GM19324 (cell line): ENCODE measurements around the gene SCN2A.
"Not testable (repeated sequence)": the region's sequence is repeated elsewhere in the genome, so short reads cannot be mapped to it uniquely, and the experiment has no call there.

Source experiments
- ATAC-seq: cut with Tn5 transposase; IDR thresholded peaks from one replicate; pipeline ENCODE4 v1.9.1; 2021; ENCODE audit warnings: mild to moderate bottlenecking, moderate library complexity; ENCODE audit not compliant: unreplicated experiment, low FRiP score

Gene SCN2A

DNA sequence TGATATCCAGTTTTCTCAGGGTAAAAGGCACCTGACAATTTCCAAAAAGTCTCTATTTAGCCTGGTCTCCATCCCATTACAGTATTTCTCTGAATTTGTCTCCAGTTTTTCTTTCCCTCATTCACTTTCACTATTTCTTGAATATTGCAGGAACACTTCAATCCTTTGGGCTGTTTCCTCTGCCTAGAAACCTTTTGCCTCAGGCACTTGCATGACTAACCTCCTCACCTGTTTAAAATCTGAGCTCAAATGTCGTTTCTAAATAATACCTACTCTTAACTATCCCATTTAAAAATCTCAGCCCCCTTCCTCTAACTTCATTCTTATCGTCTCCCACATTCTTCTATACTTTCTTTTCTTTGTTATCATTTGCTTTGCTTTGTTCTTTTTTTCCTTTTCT, 9.0 kb downstream of the SCN2A start:
- ATAC-seq: no peak

DNA sequence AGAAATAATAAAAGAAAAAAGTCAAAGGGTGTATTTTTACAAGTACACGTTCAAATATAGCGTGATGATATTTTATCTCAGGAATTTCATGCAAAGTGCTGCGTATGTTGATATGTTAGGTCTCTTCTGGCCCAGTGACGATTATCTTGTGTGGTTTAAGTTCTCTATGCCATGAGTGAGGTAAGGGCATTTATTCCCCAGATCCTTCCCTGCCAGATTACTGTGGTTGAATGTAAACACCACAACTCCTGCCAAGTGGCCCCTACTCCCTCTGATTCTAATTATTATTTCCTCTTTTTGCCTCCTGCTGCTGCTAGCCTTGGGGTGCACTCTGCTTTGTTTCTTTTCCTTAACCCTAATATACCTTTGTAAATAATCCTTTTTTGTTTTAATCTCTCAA, 12.2 kb downstream of the SCN2A start:
- ATAC-seq: no peak

DNA sequence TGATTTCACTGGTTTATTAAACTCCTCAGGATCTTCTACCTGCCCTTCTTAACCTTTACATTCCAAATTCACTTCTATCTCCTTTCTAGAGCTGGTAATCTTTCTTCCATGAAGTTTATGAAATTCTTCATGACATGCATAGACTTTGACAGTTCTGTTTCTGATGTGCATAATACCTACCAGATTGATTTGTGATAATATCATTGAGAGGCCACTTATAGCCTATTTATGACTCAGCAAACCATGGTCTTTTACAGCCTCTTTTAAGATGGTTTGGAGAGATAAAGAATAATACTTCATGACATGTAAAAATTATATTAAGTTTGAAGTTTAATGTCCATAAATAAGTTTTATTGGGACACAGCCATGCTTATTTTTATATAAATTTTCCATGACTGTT, 14.0 kb downstream of the SCN2A start:
- ATAC-seq: no peak

DNA sequence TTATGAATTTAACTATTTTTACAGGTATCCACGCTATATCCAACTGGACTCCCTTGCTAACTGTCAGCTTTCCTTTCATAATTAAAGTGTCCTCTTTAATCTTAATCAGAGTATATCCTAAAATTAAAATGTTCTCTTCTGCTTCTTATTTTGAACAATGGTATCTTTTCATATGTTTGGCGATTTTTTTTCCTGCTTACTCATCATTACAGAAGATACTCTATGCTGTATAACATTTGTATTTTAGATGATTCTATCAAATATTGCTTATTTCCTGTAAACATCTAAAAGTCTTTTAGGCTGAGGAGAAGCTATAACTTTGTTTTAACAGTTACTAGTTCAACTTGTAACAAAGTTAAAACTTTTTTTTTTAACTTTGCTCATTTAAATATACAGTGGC, 17.4 kb downstream of the SCN2A start:
- ATAC-seq: no peak

DNA sequence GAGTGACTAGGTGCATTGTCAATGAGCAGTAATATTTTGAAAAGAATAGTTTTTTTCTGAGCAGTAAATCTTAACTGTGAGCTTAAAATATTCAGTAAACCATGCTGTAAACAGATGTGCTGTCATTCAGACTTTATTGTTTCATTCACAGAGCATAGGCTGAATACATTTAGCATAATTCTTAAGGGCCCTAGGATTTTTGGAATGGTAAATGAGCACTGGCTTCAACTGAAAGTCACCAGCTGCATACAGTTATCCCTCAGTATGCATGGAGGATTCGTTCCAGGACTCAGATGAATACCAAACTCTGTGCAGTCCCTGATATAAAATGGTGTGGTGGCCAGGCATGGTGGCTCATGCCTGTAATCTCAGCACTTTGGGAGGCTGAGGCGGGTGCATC, 21.1 kb downstream of the SCN2A start:
- not testable (repeated sequence) for ATAC-seq

DNA sequence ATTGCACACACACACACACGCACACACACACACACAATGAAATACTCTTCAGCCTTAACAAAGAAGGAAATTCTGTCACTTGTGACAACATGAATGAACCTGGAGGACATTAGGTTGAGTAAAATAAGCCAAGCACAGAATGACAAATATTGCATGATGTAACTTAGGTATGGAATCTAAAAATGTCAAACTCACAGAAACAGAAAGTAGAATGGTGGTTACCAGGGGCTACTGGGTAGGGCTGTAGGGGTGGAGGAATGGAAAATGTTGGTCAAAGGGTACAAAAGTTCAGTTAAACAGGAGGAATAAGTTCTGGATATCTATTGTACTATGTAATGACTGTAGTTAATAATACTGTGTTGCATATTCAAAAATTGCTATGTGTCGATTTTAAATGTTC, 29.5 kb downstream of the SCN2A start:
- no peak for ATAC-seq

DNA sequence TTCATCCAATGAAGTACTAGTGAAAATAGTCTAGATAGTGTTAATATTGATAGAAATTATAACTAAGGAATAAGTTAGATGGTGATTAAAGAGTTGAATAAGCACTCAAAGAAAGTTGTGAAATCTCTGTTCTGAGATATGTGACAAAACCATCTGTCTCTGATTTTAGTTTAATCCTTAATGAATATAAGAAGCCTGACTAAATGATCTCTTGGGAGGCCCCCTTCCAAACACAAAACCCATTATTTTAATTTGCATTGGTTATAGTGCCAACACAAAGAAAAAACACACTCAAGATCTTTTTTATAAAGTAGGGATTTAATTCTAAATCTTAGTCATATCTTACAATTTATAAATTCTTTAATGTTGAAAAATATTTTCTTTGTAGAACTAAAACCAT, 34.0 kb downstream of the SCN2A start:
- no peak for ATAC-seq

DNA sequence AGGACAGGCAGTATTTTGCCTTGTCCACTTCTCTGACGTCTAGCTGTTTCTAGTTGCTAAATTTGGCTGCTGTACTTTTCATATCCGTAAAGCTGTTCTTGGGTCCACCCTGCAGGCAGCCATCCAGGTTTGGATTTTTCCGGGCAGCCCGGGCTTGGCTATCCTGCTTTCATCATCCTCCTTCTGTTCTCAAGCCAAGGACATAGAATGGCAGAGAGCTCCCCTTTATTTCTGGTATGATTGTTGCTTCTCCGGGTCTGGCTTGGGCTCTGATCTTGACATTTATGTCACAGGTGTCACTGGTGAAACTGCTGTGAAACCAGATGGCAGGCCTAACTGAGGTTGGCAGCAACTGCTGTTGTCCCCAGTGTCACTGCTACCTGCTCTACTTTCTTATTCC, 35.5 kb downstream of the SCN2A start:
- ATAC-seq: peak; percentile 55

DNA sequence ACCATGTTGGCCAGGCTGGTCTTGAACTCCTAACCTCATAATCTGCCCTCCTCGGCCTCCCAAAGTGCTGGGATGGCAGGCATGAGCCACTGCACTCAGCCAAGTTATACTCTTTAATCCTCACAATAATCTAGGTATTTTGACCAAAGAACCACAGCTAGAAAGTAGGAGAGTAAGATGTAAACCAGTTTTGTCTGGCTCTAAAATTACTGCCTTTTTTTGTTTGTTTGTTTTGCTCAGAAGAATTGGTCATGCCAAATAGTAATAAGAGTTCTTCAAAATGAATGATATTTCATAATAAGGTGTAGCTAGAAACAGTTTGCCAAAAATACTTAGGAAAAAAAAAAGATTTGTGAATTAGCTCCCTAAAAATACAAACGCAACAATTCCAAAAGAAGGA, 36.7 kb downstream of the SCN2A start:
- no peak for ATAC-seq

DNA sequence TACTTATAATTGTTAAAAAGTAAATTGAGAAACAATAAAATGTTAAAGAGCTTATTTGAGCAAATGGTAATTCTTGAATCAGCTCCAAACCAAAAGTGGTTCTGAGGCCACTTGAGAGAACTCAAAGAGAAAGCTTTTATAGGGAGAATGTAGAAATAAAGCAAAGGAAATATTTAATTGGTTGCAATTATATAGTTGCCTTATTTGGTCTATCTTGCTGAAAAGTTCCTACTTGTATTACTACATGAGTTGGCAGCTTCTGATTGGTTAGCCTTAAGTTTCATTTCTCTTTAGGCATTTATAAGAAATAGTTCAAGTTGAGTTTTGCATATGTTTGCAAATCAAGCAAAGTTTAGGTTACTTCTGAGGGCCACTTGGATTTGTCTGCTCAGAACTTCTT, 38.1 kb downstream of the SCN2A start:
- ATAC-seq: no peak

DNA sequence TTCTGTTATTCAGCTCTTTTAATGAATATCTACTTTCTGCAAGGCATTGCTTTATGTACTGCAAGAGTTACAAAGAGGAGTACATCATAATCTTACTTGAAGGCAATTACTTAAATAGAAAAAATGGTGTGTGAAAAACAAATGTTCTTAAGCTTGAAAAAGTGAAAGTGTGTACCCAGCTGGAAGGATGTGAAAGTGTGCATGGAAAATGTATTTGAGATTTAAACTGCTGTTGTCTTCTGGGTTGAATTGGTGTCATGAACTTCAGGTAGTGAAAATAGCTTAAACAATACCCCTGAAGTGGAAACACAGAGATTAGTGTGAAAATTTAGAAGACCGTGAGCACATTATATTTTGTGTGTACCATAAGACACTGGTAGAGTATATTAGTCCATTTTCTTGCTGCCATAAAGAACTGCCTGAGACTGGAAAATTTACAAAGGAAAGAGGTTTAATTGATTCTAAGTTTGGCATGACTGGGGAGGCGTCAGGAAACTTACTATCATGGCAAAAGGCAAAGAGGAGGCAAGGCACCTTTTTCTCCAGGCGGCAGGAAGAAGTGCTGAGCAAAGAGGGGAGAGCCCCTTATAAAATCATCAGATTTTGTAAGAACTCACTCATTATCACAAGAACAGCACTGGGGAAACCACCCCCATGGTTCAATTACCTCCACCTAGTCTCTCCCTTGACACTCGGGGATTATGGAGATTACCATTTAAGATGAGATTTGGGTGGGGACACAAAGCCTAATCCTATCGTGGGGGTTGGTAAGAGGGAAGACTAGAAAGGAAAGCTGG, 38.8 kb downstream of the SCN2A start:
- no peak for ATAC-seq

DNA sequence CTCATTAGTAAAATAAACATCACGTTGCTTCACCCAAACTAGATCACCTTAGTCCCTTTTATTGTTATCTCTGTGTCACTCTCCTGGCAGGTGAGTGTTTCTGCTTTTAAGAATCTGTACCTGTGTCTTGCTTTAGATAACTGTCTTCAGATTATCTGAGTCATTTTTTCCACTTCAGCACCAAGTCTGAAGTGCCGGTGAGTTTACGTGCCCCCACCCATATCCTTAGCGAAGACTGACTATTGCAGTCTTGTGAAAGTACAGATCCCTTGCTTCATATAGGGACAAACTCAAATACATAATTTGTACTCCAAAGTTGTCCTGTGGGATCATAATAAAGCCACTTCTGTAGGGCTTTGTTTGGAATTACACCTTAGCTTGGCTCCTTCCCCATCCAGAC, 41.1 kb downstream of the SCN2A start:
- ATAC-seq: no peak

DNA sequence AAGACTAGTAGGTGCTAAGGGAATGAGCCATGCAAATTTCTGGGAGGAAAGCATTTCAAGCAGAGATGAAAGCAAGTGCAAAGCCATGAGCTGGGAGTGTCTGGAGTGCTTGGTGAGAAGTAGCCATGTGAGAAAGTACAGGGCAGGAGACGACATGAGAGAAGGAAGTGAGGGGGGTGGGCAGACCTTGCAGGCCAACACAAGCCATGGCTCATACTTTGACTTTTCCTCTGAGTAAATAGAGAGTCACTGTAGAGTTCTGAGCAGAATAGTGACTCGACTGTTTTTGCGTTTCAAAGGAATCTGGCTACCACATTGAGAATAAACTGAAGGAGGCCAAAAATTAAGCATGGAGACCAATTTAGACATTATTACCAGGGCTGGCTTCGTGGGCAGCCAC, 42.2 kb downstream of the SCN2A start:
- ATAC-seq: no peak

DNA sequence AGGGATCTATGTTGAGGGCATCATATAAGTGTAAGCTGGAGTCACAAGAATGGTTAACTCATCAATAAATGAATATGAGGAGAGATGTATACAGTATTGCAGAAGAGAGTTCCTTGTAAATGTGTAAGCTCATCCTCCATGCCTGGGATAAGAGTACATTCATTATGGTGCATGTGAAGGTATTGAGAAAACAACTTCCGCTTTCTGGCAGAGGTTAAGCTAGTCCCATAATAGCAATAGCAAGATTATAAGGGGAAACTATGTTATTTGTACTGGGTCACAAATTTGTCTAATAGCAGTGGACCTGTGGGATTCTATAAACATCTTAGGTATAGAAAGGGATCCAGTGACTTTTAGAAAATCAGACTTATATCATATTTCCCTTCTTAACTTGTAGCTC, 44.1 kb downstream of the SCN2A start:
- ATAC-seq: no peak

DNA sequence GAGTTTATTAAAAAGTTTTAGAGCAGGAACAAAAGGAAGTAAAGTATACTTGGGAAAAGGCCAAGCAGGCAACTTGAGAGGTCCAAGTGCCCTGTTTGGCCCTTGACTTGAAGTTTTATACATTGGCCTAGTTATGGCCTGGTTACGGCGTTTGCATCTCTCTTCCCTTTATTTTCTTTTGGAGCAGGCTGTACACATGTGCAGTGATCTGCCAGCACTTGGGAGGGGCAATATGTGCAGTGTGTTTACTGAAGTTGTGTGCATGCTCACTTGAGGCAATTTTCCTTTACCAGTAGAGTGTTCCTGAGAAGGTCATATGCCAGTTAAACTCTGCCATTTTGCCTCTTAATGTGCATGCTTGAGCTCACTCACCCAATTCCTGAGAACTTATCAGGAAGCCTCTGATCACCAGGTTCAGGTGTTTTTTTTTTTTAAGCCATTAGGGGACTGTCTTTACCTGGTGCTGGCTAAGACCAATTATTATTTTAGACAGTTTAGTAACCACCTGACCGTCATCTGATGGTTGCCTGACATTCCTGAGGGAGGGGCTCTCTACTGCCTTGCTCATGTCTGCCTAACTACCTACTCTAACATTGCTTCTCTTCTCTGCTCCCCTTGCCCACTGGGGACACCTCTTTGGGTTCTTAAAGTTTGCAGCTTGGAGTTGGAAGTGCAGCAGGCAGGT, 48.0 kb downstream of the SCN2A start:
- no peak for ATAC-seq

DNA sequence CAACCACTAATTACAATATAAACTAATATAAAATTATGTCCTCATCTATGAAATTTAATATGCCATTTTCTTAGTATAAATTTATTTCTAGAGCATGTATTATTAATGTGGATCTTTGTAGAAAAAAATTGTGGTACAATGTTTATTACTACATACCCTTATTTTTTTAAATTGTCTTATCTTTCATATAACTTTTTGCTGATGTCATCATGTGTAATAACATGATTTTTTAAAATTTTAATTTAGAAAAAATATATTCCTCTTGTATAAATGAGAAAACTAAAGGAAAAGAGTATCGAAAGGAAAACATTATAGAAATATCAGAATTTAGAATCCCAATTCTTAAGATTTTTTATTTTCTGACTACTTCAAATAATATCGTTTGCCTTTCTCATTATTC, 49.9 kb downstream of the SCN2A start:
- no peak for ATAC-seq

DNA sequence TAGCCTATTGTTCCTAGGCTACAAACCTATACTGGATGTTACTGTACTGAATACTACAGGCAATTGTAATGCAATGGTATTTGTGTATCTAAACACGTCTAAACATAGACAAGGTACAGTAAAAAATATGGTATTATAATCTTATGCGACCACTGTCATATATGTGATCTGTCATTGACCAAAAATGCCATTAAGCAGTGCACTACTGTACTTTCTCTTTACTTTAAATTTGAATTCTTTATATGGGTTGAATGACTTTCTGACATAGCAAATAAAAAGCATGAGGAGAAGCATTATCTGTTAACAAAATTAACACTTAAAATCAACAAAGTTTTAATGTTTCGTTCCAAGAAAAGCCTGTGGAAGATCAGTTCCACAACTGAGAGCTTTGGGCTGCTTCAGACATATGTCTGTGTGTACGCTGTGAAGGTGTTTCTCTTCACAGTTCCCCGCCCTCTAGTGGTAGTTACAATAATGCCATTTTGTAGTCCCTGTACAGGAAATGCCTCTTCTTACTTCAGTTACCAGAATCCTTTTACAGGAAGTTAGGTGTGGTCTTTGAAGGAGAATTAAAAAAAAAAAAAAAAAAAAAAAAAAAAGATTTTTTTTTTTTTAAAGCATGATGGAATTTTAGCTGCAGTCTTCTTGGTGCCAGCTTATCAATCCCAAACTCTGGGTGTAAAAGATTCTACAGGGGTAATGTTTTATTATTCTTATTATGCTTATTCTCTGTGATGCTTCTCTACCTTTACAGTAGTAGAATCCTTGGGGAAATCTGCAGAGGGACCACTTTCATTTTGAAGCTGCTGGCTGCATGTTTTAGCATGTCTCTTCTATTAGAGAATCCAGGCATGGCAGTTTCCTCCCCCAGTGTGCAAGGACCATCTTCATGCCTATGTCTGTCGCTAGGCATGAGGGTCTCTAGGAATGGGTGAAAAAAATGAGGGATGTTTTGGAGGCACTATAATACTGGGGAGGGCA, 54.5 kb downstream of the SCN2A start:
- ATAC-seq: peak; percentile 100

DNA sequence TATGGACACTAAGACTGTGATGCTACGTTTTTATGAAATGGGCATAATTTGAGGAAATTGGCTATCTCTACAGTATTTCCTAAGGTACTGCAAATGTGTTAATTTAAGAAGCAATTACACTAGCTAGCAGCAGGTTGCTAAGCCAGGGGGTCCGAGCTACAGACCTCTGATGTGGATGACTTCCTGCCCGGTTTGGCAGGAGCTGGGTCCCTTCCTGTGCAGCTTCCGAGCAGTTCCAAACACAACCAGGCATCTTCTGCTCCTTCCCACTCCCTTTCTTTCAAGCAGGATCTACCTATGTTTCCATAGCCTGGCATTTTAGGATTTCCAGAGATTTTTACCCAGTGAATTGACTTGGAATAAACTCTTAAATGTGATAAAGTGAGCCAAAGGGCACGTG, 55.7 kb downstream of the SCN2A start:
- ATAC-seq: no peak

DNA sequence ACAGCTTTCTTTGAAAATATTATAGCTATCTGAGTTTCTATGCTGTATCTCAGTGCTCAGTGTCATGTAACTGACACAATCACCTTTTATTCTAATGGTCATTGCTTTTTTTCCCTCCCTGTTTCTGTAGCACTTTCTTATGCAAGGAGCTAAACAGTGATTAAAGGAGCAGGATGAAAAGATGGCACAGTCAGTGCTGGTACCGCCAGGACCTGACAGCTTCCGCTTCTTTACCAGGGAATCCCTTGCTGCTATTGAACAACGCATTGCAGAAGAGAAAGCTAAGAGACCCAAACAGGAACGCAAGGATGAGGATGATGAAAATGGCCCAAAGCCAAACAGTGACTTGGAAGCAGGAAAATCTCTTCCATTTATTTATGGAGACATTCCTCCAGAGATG, 56.4 kb downstream of the SCN2A start:
- no peak for ATAC-seq

DNA sequence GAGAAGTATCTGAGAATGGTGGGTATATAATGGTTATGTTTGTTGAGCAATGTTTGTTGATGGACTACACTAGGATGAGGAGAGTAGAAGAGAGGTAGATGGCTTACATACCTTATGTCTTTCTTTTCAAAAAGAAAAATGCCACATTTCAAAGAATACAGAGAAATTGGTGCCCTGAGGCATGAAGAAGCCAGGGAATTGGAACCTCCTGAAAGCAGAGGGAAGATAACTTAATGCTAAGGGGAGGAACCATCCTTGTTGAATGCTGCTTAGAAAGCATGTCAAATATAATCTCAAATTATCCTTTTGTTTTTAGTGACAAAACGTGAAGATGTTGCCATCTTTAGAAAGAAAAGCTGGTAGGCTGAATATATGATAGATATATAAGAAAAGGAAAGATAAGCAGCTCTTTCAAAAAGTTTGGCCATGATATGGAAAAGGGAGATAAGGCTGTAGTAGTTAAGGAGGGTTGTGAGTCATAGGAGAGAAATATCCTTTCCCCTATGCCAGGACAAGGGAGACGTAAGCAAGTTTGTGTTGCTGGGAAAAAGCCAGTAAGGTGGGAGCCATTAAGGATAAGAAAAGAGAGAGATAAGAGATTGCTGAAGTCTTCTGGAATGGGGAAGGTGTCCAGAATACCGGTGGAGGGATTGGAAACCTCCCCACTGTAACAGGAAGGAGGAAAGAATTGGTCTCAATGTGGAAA, 66.3 kb downstream of the SCN2A start:
- no peak for ATAC-seq

DNA sequence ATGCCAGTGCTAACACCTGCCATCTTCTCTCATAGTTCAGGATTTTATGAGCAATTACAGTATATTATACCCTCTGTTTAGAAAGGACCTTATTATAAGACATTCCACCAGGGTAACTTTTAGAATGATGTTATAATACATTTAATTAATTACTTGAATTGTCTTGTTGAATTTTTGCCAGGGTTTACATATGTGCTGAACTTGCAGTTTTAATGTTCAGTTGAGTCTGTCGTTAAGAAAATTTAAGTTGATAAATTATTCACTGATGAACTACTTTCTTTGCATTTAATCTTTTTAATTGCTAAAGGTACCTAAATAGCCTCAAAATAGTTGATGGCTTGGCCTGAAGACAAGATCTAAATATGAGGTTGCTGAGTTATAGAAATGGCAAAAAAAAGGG, 68.1 kb downstream of the SCN2A start:
- no peak for ATAC-seq
